GM18511 (cell line): Measurements from ENCODE around the gene FYB1.

Experiments
- ATAC-seq: cut with Tn5 transposase; IDR thresholded peaks from one replicate; pipeline ENCODE4 v1.9.1; 2021; ENCODE audit warnings: mild to moderate bottlenecking, moderate library complexity; ENCODE audit not compliant: unreplicated experiment

FYB1 gene

GRCh38 chr5:39058178-39058921 is 161.0 kb downstream of the FYB1 start:
- peak; percentile 91 for ATAC-seq

GRCh38 chr5:39057734-39058133 is 161.6 kb downstream of the FYB1 start:
- ATAC-seq, result peak; percentile 70

GRCh38 chr5:39055768-39056398 is 163.5 kb downstream of the FYB1 start:
- no peak for ATAC-seq
